ENCODE data around the gene ANHX. TPM values are rescaled to one million over a fixed set of nuclear protein-coding genes. Genes with fewer than 3 reads are reported as not detected.
"Not testable (repeated sequence)": the region's sequence is repeated elsewhere in the genome, so short reads cannot be mapped to it uniquely, and the experiment has no call there.

ANHX gene
- total RNA-seq = not detected
- not detected for polyA plus RNA-seq
- long read RNA-seq, donor 1 = 0 reads
- long read RNA-seq, donor 2 = 0 reads
- long read RNA-seq, donor 3 = 0 reads
- long read RNA-seq, donor 4 = 0 reads
- long read RNA-seq, donor 5 = 0 reads
- long read RNA-seq, donor 6 = 0 reads
- long read RNA-seq, donor 7 = 0 reads
- long read RNA-seq, donor 8 = 0 reads
- long read RNA-seq, donor 9 = 0 reads
- long read RNA-seq, donor 10 = 0 reads

DNA sequence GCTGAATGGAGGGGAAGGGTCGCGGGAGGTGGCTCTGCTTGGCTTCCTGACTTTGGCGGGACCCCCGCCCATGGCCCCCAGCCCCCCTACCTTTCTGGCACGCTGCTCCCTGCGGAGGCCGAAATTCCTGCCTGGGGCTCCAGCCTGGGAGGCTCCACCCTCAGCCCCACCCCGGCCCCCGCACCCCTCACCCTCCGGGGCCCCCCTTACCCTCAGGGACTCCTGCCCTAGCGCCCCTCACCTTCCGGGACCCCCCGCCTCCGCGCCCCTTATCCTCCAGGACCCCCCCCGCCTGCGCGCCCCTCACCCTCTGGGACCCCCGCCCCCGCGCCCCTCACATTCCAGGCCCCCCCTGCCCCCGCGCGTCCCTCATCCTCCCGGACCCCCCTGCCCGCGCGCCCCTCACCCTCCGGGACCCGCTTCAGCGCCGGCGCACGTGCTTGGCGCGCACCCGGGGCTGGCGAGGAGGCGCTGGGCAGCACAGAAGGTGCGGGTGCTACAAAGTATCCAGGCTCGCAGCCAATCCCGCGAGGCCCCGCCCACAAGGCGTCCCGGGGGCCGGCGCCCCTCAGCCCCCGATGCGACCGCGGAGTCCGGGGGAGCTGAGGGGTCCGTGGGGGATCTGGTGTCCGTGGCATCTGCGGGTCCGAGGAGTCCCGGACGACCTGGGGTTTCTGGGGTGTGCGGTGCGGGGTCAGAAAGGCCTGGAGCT, at the start of gene ANHX:
ANHX (minus strand) TSS at position 477 of the 712 bp plus-strand sequence. CDS start 1,521 bp downstream, outside the sequence.
- H3K27ac ChIP-seq = no peak within 1 kb of the TSS
- no peaks in the 10 kb centered on the region for H3K36me3 ChIP-seq (replicated peaks in 1 of 2)
- intact Hi-C loops (cut with DNase I) = no loop called here
- no peaks in the 10 kb centered on the region for H3K9me3 ChIP-seq (replicated peaks in 1 of 3)
- H3K27me3 ChIP-seq = no peaks in the 10 kb centered on the region
- H3K4me3 ChIP-seq = no peak within 1 kb of the TSS
- WGBS, 4 donors = 35 to 42% methylated on average over 52 to 61 of the region's 61 CpGs; no CpG with 5 or more reads in 2 of the 4 donors
- no peak for DNase-seq
- TF ChIP-seq, protein P1, sequence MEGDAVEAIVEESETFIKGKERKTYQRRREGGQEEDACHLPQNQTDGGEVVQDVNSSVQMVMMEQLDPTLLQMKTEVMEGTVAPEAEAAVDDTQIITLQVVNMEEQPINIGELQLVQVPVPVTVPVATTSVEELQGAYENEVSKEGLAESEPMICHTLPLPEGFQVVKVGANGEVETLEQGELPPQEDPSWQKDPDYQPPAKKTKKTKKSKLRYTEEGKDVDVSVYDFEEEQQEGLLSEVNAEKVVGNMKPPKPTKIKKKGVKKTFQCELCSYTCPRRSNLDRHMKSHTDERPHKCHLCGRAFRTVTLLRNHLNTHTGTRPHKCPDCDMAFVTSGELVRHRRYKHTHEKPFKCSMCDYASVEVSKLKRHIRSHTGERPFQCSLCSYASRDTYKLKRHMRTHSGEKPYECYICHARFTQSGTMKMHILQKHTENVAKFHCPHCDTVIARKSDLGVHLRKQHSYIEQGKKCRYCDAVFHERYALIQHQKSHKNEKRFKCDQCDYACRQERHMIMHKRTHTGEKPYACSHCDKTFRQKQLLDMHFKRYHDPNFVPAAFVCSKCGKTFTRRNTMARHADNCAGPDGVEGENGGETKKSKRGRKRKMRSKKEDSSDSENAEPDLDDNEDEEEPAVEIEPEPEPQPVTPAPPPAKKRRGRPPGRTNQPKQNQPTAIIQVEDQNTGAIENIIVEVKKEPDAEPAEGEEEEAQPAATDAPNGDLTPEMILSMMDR (IDR thresholded peaks at IDR 0.05) = no peak
- no peak for TF ChIP-seq POLR2A (IDR thresholded peaks at IDR 0.05)
- H3K4me1 ChIP-seq (replicated peaks in 1 of 2) = no peaks in the 10 kb centered on the region

DNA sequence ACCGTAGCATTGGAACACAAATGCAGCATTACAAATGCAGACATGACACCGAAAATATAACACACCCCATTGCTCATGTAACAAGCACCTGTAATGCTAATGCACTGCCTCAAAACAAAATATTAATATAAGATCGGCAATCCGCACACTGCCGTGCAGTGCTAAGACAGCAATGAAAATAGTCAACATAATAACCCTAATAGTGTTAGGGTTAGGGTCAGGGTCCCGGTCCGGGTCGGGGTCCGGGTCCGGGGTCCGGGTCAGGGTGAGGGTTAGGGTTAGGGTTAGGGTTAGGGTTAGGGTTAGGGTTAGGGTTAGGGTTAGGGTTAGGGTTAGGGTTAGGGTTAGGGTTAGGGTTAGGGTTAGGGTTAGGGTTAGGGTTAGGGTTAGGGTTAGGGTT, 29.0 kb upstream of the ANHX start:
- H3K27me3 ChIP-seq; H3K27ac ChIP-seq; H3K9me3 ChIP-seq (replicated peaks in 1 of 3); H3K4me1 ChIP-seq (replicated peaks in 1 of 2); H3K4me3 ChIP-seq; H3K36me3 ChIP-seq (replicated peaks in 1 of 2); intact Hi-C loops (cut with DNase I): not testable (repeated sequence)
- DNase-seq = peak in 4 of 7 donors; percentile 10 to 65 (median 32)
- WGBS, 4 donors = 79 to 94% (median 88%) methylated on average over 10 to 11 of the region's 11 CpGs

DNA sequence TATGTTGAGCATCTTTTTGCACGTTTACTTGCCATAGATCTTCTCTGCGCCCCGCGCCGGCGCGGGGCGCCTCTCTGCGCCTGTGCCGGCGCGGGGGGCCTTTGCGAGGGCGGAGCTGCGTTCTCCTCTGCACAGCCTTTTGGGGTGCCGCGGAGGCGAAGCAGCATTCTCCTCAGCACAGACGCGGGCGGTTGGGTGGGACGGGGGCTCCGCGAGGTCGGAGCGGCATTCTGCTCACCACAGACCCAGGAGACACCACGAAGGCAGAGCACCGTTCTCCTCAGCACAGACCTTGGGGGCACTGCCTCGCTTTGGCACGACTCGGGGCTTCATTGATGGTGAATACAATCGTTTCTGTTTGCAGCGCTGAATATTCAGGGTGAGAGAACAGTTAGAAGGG, 28.5 kb upstream of the ANHX start:
- intact Hi-C loops (cut with DNase I) = no loop called here
- no peak for TF ChIP-seq POLR2A (IDR thresholded peaks at IDR 0.05)
- TF ChIP-seq, protein P1 (IDR thresholded peaks at IDR 0.05) = no peak

DNA sequence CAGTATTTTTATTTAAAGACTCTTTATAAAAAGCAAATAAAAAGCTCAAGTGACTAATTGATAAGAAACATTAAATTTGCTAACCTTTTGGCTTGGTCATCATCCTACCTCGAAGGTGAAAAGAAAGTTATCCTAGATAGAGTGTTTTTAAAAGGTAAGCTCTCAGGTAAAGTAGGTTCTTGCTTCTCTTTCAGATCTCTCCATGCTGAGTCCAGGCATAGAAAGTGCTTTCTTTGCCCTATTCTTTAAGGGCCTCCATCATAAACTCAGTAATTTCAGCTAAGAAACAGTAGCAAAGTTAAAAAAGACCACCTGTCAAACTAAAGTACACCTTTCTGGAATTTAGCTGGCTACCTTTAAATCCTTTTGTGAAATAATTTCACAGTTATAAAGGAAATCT, 20.6 kb upstream of the ANHX start:
- Histone ChIP-seq H3K4me1 (replicated peaks in 1 of 2) (no peaks in the 10 kb centered on the region), H3K27me3 (no peaks in the 10 kb centered on the region), H3K4me3 (no peak overlapping the region), H3K36me3 (replicated peaks in 1 of 2) (no peaks in the 10 kb centered on the region), H3K9me3 (replicated peaks in 1 of 3) (no peaks in the 10 kb centered on the region), H3K27ac (no peak overlapping the region)
- 31 to 47% (median 38%) methylated on average over 1 of the region's 1 CpG for WGBS, 4 donors
- DNase-seq = no peak
- TF ChIP-seq, protein P1 (IDR thresholded peaks at IDR 0.05) = no peak
- TF ChIP-seq POLR2A (IDR thresholded peaks at IDR 0.05) = no peak
- intact Hi-C loops (cut with DNase I) = no loop called here

More for the DNA sequence above, 28.5 kb upstream of the ANHX start:
- H3K27me3 ChIP-seq = no peaks in the 10 kb centered on the region
- H3K4me3 ChIP-seq = no peak overlapping the region
- H3K4me1 ChIP-seq (replicated peaks in 1 of 2) = no peaks in the 10 kb centered on the region
- peak in 2 of 7 donors; percentile 34 to 53 for DNase-seq
- H3K27ac ChIP-seq = no peak overlapping the region
- WGBS, 4 donors = 77 to 86% (median 81%) methylated on average over 14 to 33 of the region's 33 CpGs
- H3K9me3 ChIP-seq (replicated peaks in 1 of 3) = no peaks in the 10 kb centered on the region
- no peaks in the 10 kb centered on the region for H3K36me3 ChIP-seq (replicated peaks in 1 of 2)

DNA sequence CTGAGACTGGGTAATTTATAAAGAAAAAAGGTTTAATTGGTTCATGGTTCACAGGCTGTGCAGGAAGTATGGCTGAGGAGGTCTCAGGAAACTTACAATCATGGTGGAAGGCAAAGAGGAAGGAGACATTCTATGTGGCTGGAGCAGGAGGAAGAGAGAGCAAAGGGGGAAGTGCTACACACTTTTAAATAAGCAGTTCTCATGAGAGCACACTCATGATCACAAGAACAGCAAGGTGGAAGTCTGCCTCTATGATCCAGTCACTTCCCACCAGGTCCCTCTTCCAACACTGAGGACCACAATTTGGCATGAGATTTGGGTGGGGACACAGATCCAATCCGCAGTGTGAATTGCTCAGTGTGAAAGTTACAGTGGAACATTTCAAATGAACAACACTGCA, 20.2 kb upstream of the ANHX start:
- H3K27ac ChIP-seq; intact Hi-C loops (cut with DNase I); DNase-seq; H3K4me1 ChIP-seq (replicated peaks in 1 of 2); H3K9me3 ChIP-seq (replicated peaks in 1 of 3); H3K4me3 ChIP-seq; H3K36me3 ChIP-seq (replicated peaks in 1 of 2); H3K27me3 ChIP-seq: not testable (repeated sequence)
- 19 to 39% (median 26%) methylated on average over 1 of the region's 1 CpG for whole genome bisulfite sequencing, 4 donors

Measured in adrenal gland (tissue), 19 donors.